NCI-H446 (cell line): ENCODE measurements around the gene NAT10.
"Not testable (repeated sequence)": the region's sequence is repeated elsewhere in the genome, so short reads cannot be mapped to it uniquely, and the experiment has no call there.

ENCODE experiments used
- DNase-seq, 2 experiments: peaks; one replicate each; lab custom pipeline; 2025; lab: John Stamatoyannopoulos, UW

Gene NAT10

GRCh38 chr11:34105079-34105956 lies at the start of gene NAT10:
NAT10 (plus strand) TSS chr11:34105629; CDS start chr11:34108226, 2,597 bp downstream.
- DNase-seq: peak; percentile 96 to 99

DNA sequence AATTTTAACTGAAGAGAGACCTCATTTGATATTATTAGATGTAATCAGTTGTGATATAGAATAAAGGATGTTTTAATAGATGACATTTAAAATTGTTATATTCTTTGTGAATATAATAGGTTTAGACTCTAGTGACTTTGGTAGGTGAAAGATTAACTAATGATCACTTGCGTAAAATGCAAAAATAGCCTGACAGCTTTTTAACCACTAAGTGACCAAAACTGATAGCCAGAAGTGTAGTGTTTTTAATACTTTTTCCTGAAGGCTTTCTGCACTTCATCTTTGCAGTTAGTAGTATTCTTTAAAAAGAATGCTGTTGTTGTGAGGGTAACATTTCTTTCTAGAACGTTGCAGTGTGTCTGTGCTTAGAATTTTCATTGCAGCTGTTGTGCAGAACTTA lies 48.8 kb upstream of the NAT10 start:
- no peak for DNase-seq

DNA sequence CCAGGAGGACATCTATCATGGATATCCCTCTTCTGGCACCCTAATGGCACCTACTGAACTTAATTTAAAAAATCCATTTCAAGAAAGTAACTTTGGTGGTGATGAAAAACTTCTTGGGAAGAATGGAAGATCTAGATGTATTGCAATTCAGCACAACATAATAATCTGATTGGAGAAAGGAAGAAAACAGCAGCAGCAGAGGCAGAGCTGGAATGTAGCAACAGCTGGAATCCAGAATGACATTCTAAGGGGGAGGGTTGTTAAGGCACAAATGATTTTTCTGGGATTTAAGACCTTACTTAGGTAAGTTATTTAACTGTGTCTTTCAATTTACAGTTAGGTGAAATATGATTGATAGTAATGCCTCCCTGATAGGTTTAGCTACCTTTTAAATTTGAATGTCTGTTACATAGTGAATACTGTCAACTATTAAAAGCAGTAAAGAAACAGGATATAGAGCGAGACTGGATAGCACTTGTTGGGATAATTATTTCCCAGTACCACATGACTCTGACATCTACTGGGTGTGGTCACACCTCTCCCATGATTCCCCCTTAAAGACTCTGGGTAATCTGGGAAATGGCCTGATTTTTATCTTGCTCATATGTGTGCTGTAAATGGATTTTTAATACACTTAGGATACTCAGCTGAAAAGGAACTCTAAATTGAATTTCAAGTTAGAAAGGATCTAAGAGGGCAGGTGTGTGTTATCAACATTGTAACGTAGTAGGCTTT lies 42.2 kb upstream of the NAT10 start:
- DNase-seq: no peak

DNA sequence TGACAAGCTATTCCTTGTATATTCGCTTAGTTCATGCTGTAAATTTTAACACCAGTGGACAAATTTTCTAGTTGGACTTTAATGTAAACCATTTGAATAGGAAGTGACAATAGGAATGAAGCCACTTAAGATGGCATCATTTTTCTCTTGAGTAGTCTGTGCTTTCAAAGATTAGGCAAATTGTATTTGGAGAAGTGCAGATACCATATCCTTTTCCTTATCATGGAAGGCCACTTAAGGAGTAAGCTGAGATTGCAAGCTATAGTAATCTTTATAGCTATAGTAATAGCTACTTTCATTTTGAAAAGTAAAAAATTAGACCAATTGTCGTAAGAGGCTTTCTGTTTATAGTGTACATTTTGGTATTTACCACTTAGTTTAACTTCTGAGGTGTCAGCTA lies 41.1 kb upstream of the NAT10 start:
- DNase-seq: no peak

DNA sequence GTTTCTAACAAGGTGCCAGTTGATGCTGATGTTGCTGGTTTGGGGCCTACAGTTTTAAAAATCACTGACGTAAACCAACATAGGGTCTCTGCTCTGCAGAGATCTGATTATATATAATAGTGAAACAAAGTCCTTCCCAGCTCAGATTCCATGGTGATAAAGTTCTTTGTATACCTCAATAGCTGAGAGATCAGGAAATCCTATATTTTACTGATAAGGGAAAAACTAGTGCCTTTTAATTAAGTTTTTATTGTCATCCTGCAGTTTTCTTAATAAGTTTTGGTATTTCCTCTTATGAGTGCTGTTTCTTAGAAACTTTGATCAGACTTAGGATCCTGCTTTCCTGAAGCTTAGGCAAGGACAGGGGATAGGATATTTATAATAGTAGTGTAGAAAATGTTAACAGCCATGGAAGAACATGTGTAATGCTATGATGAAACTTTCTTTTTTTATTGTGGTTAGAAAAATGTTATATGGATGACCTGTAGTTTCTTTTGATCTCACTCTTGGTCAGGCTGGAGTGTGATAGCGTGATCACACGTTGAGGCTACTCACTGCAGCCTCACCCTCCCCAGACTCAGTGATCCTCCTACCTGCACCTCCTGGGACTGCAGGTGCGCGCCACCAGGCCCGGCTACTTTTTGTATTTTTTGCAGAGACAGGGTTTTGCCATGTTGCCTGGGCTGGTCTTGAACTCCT lies 39.8 kb upstream of the NAT10 start:
- DNase-seq: no peak

DNA sequence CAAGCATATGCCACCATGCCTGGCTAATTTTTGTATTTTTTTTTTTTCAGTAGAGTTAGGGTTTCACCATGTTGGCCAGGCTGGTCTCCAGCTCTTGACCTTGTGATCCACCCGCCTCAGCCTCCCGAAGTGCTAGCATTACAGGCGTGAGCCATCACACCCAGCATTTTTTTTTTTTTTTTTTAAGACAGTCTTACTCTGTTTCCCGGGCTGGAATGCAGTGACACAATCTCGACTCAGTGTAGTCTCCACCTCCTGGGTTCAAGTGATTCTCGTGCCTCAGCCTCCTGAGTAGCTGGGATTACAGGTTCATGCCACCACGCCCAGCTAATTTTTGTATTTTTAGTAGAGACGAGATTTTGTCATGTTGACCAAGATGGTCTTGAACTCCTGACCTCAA lies 38.7 kb upstream of the NAT10 start:
- not testable (repeated sequence) for DNase-seq

DNA sequence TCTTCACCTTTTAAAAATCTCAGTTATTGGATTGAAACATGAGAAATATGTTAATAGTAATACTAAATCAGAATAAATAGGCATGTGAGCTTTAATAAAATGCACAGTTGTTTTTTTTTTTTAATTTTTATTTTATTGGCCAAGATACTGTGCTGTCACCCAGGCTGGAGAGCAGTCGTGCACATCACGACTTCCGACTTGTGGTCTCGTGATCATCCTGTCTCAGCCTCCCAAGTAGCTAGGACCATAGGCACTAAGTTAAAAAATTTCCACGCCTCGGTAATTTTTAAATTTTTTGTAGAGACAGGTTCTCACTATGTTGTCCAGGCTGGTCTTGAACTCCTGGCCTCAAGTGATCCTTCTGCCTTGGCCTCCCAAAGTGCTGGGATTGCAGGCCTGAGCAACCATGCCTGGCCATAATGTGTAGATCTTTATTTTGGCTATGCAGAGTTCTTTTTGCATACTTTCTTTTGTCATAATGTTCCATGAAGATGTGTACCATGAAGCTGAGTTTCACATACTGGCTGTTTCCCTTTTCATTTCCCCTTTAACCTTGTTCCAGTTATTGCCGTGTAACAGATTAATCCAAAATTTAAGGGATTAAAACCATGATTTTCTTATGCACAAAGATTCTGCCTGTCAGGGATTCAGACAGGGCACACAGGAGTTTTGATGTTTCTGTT lies 37.9 kb upstream of the NAT10 start:
- no peak for DNase-seq

DNA sequence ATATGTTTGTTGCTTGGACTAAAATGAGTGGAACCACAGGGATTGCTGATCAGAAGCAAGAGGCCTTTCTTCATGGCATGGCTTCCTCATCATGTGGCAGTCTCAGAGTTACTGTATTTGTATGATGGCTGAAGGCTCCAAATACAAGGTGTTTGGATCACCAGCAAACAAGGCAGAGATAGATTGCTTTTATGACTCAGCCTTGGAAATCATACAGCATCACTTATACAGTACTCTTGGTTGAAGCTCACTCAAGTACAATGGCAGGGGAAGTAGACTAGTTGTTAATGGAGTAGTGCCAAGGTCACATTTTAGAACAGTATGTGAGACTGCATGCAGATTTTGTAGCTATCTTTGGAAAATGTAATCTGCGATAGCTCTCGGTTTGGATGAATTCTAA lies 37.3 kb upstream of the NAT10 start:
- DNase-seq: peak in 1 of 2 experiments; percentile 37

GRCh38 chr11:34071306-34071705 lies 34.1 kb upstream of the NAT10 start:
- not testable (repeated sequence) for DNase-seq

GRCh38 chr11:34072041-34072440 lies 33.4 kb upstream of the NAT10 start:
- DNase-seq: no peak

DNA sequence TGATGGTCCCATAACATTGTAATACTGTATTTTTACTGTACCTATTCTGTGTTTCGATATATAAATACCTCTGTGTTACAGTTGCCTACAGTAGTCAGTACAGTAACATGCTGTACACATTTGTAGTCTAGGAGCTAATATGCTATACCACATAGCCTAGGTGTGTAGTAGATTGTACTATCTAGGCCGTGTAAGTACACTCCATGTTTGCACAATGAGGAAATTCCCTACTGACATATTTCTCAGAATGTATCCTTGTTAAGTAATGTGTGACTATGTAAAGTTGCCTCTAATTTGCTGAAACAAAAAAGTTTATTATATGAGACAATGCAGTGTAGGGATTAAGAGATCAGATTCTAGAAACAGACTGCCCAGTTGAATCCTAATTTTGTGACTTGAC lies 32.6 kb upstream of the NAT10 start:
- no peak for DNase-seq

- no peak for DNase-seq
Observed at GRCh38 chr11:34074391-34074790, 31.0 kb upstream of the NAT10 start.

- no peak for DNase-seq
Observed at GRCh38 chr11:34075178-34075820, 30.1 kb upstream of the NAT10 start.

DNA sequence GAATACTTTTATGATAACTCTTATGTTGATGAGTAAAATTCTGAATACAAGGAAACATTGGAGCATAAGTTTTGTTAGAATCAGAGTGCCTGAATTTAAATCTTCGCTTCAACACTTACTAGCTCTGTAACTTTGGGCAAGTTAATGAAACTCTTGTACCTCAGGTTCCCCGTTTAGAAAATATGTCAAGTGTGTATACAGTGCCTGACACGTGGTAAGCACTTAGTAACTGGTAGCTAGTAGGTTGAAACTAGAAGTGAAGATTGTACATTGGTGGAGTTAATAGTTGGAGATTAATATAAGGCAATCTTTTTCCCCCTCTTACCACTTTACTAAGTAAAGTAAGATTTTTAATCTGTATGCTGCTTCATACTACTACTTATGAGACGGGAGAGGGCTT lies 24.8 kb upstream of the NAT10 start:
- DNase-seq: no peak

- DNase-seq: no peak
Observed at GRCh38 chr11:34084637-34085036, 20.8 kb upstream of the NAT10 start.

- no peak for DNase-seq
Observed at GRCh38 chr11:34086554-34087283, 18.7 kb upstream of the NAT10 start.

- no peak for DNase-seq
Observed at GRCh38 chr11:34091825-34092224, 13.6 kb upstream of the NAT10 start.

- DNase-seq: not testable (repeated sequence)
Observed at GRCh38 chr11:34094900-34095299, 10.5 kb upstream of the NAT10 start.

- no peak for DNase-seq
Observed at GRCh38 chr11:34098813-34099212, 6.6 kb upstream of the NAT10 start.

DNA sequence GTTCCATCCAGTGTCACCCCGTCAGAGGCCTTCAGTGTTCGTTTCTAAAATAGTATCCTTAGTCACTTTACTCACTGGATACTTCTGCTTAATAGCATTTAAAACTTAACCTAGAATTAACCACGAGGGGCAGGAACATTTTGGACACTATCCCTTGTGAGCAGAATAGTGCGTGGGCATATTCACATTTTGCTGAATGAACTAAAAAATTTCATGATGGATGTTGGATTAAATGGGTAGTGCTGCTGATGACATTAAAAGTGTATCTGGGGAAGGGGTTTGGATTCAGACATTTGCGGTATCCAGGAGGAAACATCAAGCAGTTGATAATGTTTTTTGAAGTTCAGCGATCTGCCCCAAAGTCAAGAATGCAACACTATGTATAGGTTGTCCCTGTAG lies 750 bp upstream of the NAT10 start:
- DNase-seq: no peak

DNA sequence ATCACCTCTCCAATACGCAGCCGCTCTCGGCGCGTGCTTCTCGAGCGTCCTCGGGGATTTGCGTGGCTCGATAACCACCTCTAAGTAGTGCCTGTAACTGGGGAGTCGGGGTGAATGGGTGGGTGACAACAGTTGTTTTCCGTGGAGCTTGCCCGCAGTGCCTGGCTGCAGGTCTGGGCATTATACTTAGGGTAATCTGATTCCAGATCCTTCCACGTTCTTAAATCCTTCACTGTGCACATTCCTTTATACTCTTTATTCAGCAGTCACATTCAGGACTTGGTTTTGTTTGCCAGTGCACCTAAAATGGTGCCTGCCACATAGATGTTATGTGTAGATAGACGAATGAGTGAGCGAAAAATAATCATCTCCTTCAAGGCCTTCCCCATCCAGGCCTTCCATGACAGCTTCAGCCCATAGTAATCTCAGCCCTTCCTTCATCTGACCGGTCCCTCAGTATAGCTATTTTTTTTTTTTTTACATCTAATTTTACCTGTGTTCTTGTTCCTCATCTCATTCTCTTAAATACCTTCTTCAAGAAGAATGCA lies 602 bp downstream of the NAT10 start:
- no peak for DNase-seq
